OCI-LY3 (cell line): Measurements from ENCODE around the gene KCNJ11.

Experiments
- H2AFZ ChIP-seq: fragments of 200-600, 300-600 bp; shearing (Covaris generic); 2 replicates; pipeline ENCODE4 v1.6.0; 2014; ENCODE audit warnings: antibody characterized with exemption, low read depth, low read length
- H3K27ac ChIP-seq: fragments of 200-600, 300-600 bp; sonication (generic); 2 replicates; pipeline ENCODE4 v1.5.1; 2014; ENCODE audit warnings: mild to moderate bottlenecking, low read length, moderate library complexity, mixed read lengths
- H3K27me3 ChIP-seq: fragments of 200-600, 300-600 bp; sonication (generic); 2 replicates; pipeline ENCODE4 v1.6.1; 2014; ENCODE audit warnings: low read depth, low read length, mixed read lengths
- H3K36me3 ChIP-seq: fragments of 200-600, 300-600 bp; sonication (generic); replicated peaks from 2 replicates; pipeline ENCODE3; 2014; ENCODE audit warnings: low read depth, low read length, mixed read lengths
- H3K4me1 ChIP-seq: fragments of 300-600, 200-600 bp; sonication (generic); 2 replicates; pipeline ENCODE4 v1.6.1; 2014; ENCODE audit warnings: low read length, mixed read lengths
- H3K4me2 ChIP-seq: fragments of 200-600, 300-600 bp; sonication (generic); 2 replicates; pipeline ENCODE4 v1.6.1; 2014; ENCODE audit warnings: low read length, mixed read lengths
- H3K4me3 ChIP-seq: fragments of 300-600, 200-600 bp; sonication (generic); 2 replicates; pipeline ENCODE4 v1.5.1; 2014; ENCODE audit warnings: antibody characterized with exemption, mild to moderate bottlenecking, low read length, moderate library complexity
- H3K79me2 ChIP-seq: fragments of 300-600, 200-600 bp; shearing (Covaris generic); 2 replicates; pipeline ENCODE4 v1.6.1; 2014; ENCODE audit warnings: mild to moderate bottlenecking, low read length, mixed read lengths
- H3K9ac ChIP-seq: fragments of 300-600, 200-600 bp; shearing (Covaris generic); 2 replicates; pipeline ENCODE4 v1.6.0; 2014; ENCODE audit warnings: mild to moderate bottlenecking, low read length, moderate library complexity
- H3K9me3 ChIP-seq: fragments of 200-600, 300-600 bp; shearing (Covaris generic); 2 replicates; pipeline ENCODE4 v1.6.1; 2014; ENCODE audit warnings: low read length, mixed read lengths; ENCODE audit not compliant: insufficient read depth
- H4K20me1 ChIP-seq: fragments of 200-600, 300-600 bp; sonication (generic); 2 replicates; pipeline ENCODE4 v1.6.1; 2016; ENCODE audit warnings: low read length, mixed read lengths; ENCODE audit not compliant: insufficient read depth
- EZH2phosphoT487 ChIP-seq: fragments of 200-600 bp; shearing (Covaris generic); IDR thresholded peaks from 2 replicates; pipeline ENCODE4 v1.6.1; 2018; ENCODE audit warnings: antibody characterized with exemption, mixed run types, low read depth
- TF ChIP-seq, protein P1 (sequence below): fragments of 200-600, 300-600 bp; sonication (generic); IDR thresholded peaks from 2 replicates; pipeline ENCODE4 v1.5.1; 2014; ENCODE audit warnings: antibody characterized with exemption, low read length, low read depth

The KCNJ11 gene

DNA sequence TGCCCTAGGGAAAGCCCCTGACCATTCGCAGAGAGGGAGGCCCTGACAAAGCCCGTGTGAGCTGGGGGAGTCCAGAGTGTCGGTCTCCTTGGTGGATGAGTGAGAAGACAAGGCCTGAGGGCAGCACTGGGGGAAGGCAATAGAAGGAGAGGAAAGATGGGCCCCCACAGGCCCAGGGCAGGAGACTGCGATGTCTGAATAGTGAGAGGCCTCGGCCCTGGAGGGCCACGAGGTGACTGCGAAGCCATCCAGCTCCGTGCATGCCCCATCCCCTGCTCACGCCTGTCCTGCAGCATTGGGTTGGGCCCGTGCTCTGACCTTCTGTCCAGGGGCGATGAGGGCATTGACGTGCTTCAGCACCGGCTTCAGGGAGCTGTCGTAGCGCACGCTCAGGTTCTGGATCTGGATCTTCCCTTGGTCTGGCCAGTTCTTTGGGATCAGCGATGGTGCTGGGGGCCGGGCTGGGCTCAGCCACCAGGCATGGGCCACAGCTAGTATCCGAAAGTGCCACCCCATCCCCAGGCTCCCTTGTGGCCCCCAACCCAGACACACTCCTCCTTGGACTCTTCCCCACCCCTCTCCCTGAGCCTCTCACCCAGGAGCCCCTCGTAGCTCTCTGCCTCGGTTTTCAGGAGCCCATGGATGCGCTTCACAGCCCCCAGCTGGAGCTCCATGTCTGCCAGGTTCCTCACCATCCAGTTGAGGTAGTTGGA, 8.3 kb upstream of the KCNJ11 start:
- Histone ChIP-seq H3K4me2 (no peak overlapping the region), H4K20me1 (no peaks in the 10 kb centered on the region), H3K9me3 (no peaks in the 10 kb centered on the region), H3K27me3 (no peaks in the 10 kb centered on the region), H3K36me3 (no peaks in the 10 kb centered on the region), H3K4me1 (peaks cover 19% of the 10 kb centered on the region), H3K79me2 (no peaks in the 10 kb centered on the region), H3K4me3 (no peak overlapping the region), H3K9ac (no peak overlapping the region), H3K27ac (no peak overlapping the region), H2AFZ (no peak overlapping the region)
- TF ChIP-seq, protein P1, sequence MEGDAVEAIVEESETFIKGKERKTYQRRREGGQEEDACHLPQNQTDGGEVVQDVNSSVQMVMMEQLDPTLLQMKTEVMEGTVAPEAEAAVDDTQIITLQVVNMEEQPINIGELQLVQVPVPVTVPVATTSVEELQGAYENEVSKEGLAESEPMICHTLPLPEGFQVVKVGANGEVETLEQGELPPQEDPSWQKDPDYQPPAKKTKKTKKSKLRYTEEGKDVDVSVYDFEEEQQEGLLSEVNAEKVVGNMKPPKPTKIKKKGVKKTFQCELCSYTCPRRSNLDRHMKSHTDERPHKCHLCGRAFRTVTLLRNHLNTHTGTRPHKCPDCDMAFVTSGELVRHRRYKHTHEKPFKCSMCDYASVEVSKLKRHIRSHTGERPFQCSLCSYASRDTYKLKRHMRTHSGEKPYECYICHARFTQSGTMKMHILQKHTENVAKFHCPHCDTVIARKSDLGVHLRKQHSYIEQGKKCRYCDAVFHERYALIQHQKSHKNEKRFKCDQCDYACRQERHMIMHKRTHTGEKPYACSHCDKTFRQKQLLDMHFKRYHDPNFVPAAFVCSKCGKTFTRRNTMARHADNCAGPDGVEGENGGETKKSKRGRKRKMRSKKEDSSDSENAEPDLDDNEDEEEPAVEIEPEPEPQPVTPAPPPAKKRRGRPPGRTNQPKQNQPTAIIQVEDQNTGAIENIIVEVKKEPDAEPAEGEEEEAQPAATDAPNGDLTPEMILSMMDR: no peak
- no peak for TF ChIP-seq EZH2phosphoT487

DNA sequence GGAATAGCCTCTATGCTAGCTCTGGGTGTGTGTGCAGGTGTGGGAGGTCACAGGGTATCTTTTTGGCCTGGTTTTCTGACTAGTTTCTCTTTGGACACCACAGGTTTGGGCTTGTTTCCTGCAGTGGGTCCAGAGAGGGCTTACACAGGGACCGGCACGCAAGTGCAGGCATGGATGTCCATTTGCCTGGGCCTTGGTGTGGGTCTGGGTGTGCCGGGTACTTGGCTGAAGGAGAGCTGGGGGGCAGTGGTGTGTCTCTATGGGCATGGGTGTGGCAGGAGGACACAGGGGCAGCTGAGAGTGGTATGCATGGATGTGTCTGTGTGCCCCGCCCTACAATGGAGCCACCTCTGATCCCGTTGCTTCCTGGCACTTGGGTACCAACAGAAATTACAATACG, 7.5 kb upstream of the KCNJ11 start:
- Histone ChIP-seq H3K27ac (no peak overlapping the region), H3K79me2 (no peaks in the 10 kb centered on the region), H3K27me3 (0 out of 2 replicates have a peak, but pooled peaks cover 4% of the 10 kb centered on the region), H3K4me3 (no peak overlapping the region), H3K36me3 (no peaks in the 10 kb centered on the region), H3K4me1 (peaks cover 22% of the 10 kb centered on the region), H3K9me3 (no peaks in the 10 kb centered on the region), H3K4me2 (no peak overlapping the region), H3K9ac (no peak overlapping the region), H4K20me1 (no peaks in the 10 kb centered on the region), H2AFZ (no peak overlapping the region)
- TF ChIP-seq, protein P1: no peak
- no peak for TF ChIP-seq EZH2phosphoT487

DNA sequence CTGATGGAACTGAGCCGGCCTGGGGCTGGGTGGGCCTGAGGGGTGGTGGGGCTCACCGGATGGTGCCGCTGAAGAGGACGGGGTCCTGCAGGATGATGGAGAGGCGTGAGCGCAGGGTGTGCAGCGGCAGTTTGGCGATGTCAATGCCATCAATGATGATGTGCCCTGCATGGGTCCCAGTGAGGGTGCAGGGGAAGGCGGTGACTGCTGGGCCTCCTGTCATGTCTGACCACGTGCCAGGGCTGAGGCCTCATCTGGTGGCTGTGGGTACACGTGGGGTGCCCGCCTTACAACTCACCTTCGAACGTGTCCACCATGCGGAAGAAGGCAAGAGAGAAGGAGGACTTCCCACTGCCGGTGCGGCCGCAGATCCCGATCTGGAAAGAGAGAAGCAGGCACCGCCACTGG, 7.1 kb upstream of the KCNJ11 start:
- H3K36me3 ChIP-seq: no peaks in the 10 kb centered on the region
- H3K9ac ChIP-seq: no peak overlapping the region
- H3K4me3 ChIP-seq: no peak overlapping the region
- no peaks in the 10 kb centered on the region for H3K9me3 ChIP-seq
- H2AFZ ChIP-seq: no peak overlapping the region
- no peak overlapping the region for H3K27ac ChIP-seq
- peaks cover 18% of the 10 kb centered on the region for H3K4me1 ChIP-seq
- H3K27me3 ChIP-seq: 0 out of 2 replicates have a peak, but pooled peaks cover 4% of the 10 kb centered on the region
- H3K79me2 ChIP-seq: no peaks in the 10 kb centered on the region
- H3K4me2 ChIP-seq: no peak overlapping the region
- TF ChIP-seq EZH2phosphoT487: no peak
- TF ChIP-seq, protein P1: no peak
- H4K20me1 ChIP-seq: no peaks in the 10 kb centered on the region

DNA sequence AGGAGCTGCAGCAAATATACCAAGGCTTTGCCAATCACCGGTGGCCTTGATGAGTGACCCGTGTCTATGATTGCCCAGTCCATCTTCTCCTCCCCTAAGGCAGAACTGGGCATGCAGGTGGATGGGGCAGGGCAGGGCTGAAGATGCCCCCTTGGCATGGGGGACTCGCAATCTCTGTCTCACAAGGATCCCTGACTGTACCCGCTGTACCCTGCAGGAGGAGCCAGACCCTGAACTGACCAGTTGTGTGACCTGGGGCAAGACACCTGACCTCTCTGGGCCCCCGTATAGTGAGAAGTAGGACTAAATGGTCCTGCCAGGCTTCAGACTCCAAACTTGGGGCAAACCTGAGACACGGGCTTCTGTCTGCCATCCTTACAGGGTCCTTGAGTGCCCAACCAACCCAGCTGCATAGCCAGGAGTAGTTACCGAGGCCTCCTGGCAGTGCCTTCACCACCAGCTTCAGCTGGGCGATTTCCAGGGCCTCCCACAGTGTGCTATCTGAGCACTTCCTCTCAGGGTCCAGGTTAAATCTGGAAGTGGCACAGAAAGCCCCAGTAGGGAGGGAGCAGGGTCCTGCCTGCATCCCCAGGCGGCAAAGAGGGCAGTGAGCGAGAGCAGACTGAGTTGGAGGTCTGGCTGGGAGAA, 6.4 kb upstream of the KCNJ11 start:
- Histone ChIP-seq H3K27me3 (peaks cover 11% of the 10 kb centered on the region), H2AFZ (no peak overlapping the region), H3K79me2 (no peaks in the 10 kb centered on the region), H3K4me3 (no peak overlapping the region), H4K20me1 (no peaks in the 10 kb centered on the region), H3K4me2 (no peak overlapping the region), H3K27ac (no peak overlapping the region), H3K9ac (no peak overlapping the region), H3K9me3 (no peaks in the 10 kb centered on the region), H3K4me1 (peaks cover 16% of the 10 kb centered on the region), H3K36me3 (no peaks in the 10 kb centered on the region)
- no peak for TF ChIP-seq EZH2phosphoT487
- TF ChIP-seq, protein P1: no peak
